Mesothelial cell of epicardium (in vitro differentiated cells): ENCODE results near the gene ZMYM4. TPM values are rescaled to one million over a fixed set of nuclear protein-coding genes. Genes with fewer than 3 reads are reported as not detected.

Experiments used
- DNase-seq, 2 experiments: peaks; one replicate each; pipeline ENCODE4 v3.0.0; 2021; ENCODE audit warnings: low spot score in 2 of 2; ENCODE audit not compliant: unreplicated experiment in 2 of 2
- H3K27ac Mint-ChIP-seq: 2 replicates; pipeline ENCODE4 v1.8.0; 2021; ENCODE audit warnings: mixed read lengths
- H3K27me3 Mint-ChIP-seq: 2 replicates; pipeline ENCODE4 v1.8.0; 2021; ENCODE audit warnings: low read depth, mixed read lengths
- H3K36me3 Mint-ChIP-seq: 2 replicates; pipeline ENCODE4 v1.8.0; 2021; ENCODE audit warnings: mixed read lengths
- H3K4me1 Mint-ChIP-seq: 2 replicates; pipeline ENCODE4 v1.8.0; 2021; ENCODE audit warnings: mixed read lengths
- H3K4me3 Mint-ChIP-seq: 2 replicates; pipeline ENCODE4 v1.8.0; 2021; ENCODE audit warnings: mild to moderate bottlenecking, moderate library complexity, mixed read lengths
- H3K9me3 Mint-ChIP-seq: 2 replicates; pipeline ENCODE4 v1.8.0; 2021; ENCODE audit warnings: mixed read lengths
- CTCF ChIP-seq: fragments of 200-600 bp; sonication (generic); IDR thresholded peaks from one replicate; pipeline ENCODE4 v1.5.0; 2021; ENCODE audit warnings: antibody characterized with exemption; ENCODE audit not compliant: unreplicated experiment
- total RNA-seq: library from RNA; stranded (reverse); gene quantifications from 3 replicates; pipeline ENCODE4 v1.2.1, GENCODE V29; 2021

The ZMYM4 gene
- total RNA-seq, 1 donor from 2014 or later = 91.3 TPM

GRCh38 chr1:35426097-35426586, 157.6 kb downstream of the ZMYM4 start:
- DNase-seq = no peak
- H3K9me3 Mint-ChIP-seq = no peaks in the 10 kb centered on the region
- H3K27ac Mint-ChIP-seq = no peak overlapping the region
- no peaks in the 10 kb centered on the region for H3K27me3 Mint-ChIP-seq
- no peak overlapping the region for H3K4me3 Mint-ChIP-seq
- peaks cover 44% of the 10 kb centered on the region for H3K36me3 Mint-ChIP-seq
- H3K4me1 Mint-ChIP-seq = no peaks in the 10 kb centered on the region
- TF ChIP-seq CTCF = no peak

DNA sequence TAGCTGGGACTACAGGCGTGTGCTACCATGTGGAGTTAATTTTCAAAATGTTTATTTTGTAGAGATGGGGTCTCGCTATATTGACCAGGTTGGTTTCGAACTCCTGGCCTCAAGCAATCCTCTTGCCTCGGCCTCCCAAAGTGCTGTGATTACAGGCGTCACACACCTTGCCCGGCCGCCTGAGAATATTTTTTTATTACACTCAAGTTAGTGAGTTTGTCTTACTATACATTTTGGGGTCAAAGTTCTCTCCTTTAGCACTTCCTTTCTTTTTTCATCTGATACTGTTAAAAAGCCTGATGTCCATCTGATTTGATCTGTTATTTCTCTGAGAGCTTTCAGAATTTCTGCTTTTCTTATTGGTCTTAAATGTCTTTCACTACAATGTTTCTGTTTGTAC, 159.9 kb downstream of the ZMYM4 start:
- Mint-ChIP-seq H3K36me3 (peaks cover 49% of the 10 kb centered on the region), H3K27me3 (no peaks in the 10 kb centered on the region), H3K4me3 (no peak overlapping the region), H3K9me3 (no peaks in the 10 kb centered on the region), H3K4me1 (no peaks in the 10 kb centered on the region), H3K27ac (no peak overlapping the region)
- TF ChIP-seq CTCF = no peak
- DNase-seq = no peak

GRCh38 chr1:35430762-35431161, 162.3 kb downstream of the ZMYM4 start:
- Mint-ChIP-seq H3K27me3 (no peaks in the 10 kb centered on the region), H3K4me1 (no peaks in the 10 kb centered on the region), H3K27ac (no peak overlapping the region), H3K36me3 (peaks cover 45% of the 10 kb centered on the region), H3K9me3 (no peaks in the 10 kb centered on the region), H3K4me3 (no peak overlapping the region)
- TF ChIP-seq CTCF = no peak
- no peak for DNase-seq

GRCh38 chr1:35431173-35431599, 162.7 kb downstream of the ZMYM4 start:
- TF ChIP-seq CTCF = no peak
- H3K4me3 Mint-ChIP-seq = no peak overlapping the region
- no peaks in the 10 kb centered on the region for H3K4me1 Mint-ChIP-seq
- no peaks in the 10 kb centered on the region for H3K9me3 Mint-ChIP-seq
- H3K36me3 Mint-ChIP-seq = peaks cover 42% of the 10 kb centered on the region
- no peak for DNase-seq
- H3K27me3 Mint-ChIP-seq = no peaks in the 10 kb centered on the region
- no peak overlapping the region for H3K27ac Mint-ChIP-seq

- Mint-ChIP-seq H3K9me3 (no peaks in the 10 kb centered on the region), H3K27me3 (no peaks in the 10 kb centered on the region), H3K4me1 (no peaks in the 10 kb centered on the region), H3K36me3 (peaks cover 43% of the 10 kb centered on the region), H3K4me3 (no peak overlapping the region), H3K27ac (no peak overlapping the region)
- TF ChIP-seq CTCF = no peak
- no peak for DNase-seq
Observed at GRCh38 chr1:35432231-35432630, 163.7 kb downstream of the ZMYM4 start.

GRCh38 chr1:35433714-35434113, 165.2 kb downstream of the ZMYM4 start:
- no peaks in the 10 kb centered on the region for H3K4me1 Mint-ChIP-seq
- H3K36me3 Mint-ChIP-seq = peaks cover 45% of the 10 kb centered on the region
- DNase-seq = no peak
- no peaks in the 10 kb centered on the region for H3K27me3 Mint-ChIP-seq
- no peak for TF ChIP-seq CTCF
- no peak overlapping the region for H3K27ac Mint-ChIP-seq
- no peaks in the 10 kb centered on the region for H3K9me3 Mint-ChIP-seq
- no peak overlapping the region for H3K4me3 Mint-ChIP-seq
